HepG2 (cell line): Measurements from ENCODE around the gene ZDHHC14. TPM values are rescaled to one million over a fixed set of nuclear protein-coding genes. Genes with fewer than 3 reads are reported as not detected.

Experiments
- ATAC-seq: fragments of 200-7000 bp; cut with Tn5 transposase; 3 replicates; pipeline ENCODE4 v1.9.1; 2020; ENCODE audit warnings: mild to moderate bottlenecking, moderate library complexity
- BruUV-seq: library from RNA; stranded (reverse); fragments of 400-500 nt; replicated peaks from 2 replicates; lab custom pipeline; 2021; lab: Mats Ljungman, UMichigan
- CTCF ChIA-PET: fragments of 300-600 bp; formaldehyde crosslinking; extraction: SDS; loops from one replicate; lab custom pipeline; 2021; ENCODE audit warnings: low total read pairs, inconsistent platforms, low intra/inter-chr PET ratio; lab: Yijun Ruan, JAX
- POLR2A ChIA-PET: fragments of 350-600 bp; sonication (Branson Sonifier 250); formaldehyde crosslinking; loops from one replicate; lab custom pipeline; 2020; ENCODE audit warnings: antibody characterized with exemption, inconsistent platforms; lab: Yijun Ruan, JAX
- DNase-seq: peaks from one replicate; pipeline ENCODE4 v3.0.0-alpha.2; 2015; ENCODE audit warnings: low spot score
- FAIRE-seq: peaks from 3 replicates; lab custom pipeline; 2011; peaks lifted over from hg19 to GRCh38; lab: Jason Lieb, UNC
- H2AFZ ChIP-seq: one replicate; pipeline ENCODE4 v1.6.1; 2011; ENCODE audit warnings: low read length, inconsistent platforms
- H3K27ac ChIP-seq: fragments of 300-600 bp; 3 replicates; pipeline ENCODE4 v1.8.0; 2011; ENCODE audit warnings: mixed run types, mild to moderate bottlenecking, mixed read lengths, low read length, inconsistent platforms; ENCODE audit not compliant: insufficient read depth; ENCODE audit errors: extremely low read length
- H3K27me3 ChIP-seq, 2 experiments: fragments of 200-600 bp in 1 of 2; 2 replicates in 1 of 2; 3 replicates in 1 of 2; pipeline versions ENCODE4 v1.6.0 to v1.8.0; 2011; ENCODE audit warnings: low read length in 2 of 2, mild to moderate bottlenecking in 2 of 2, moderate library complexity in 2 of 2, inconsistent platforms in 1 of 2; ENCODE audit not compliant: insufficient read depth in 2 of 2, control insufficient read depth in 1 of 2
- H3K36me3 ChIP-seq, 2 experiments: fragments of 200-600 bp in 1 of 2; replicated peaks in 1 of 2; 2 replicates in 1 of 2; 3 replicates in 1 of 2; pipeline versions ENCODE4 v1.5.1 to v1.8.0; 2011; ENCODE audit warnings: low read length in 2 of 2, inconsistent platforms in 1 of 2; ENCODE audit not compliant: insufficient read depth in 2 of 2, control insufficient read depth in 1 of 2
- H3K4me1 ChIP-seq: 2 replicates; pipeline ENCODE4 v1.5.1; 2012; ENCODE audit warnings: low read length, inconsistent platforms; ENCODE audit not compliant: insufficient read depth
- H3K4me2 ChIP-seq: 2 replicates; pipeline ENCODE4 v1.6.0; 2011; ENCODE audit warnings: low read depth, low read length, inconsistent platforms
- H3K4me3 ChIP-seq, 3 experiments: fragments of 200-600 bp in 1 of 3; sonication (generic), shearing (Covaris generic) in 1 of 3; replicated peaks in 1 of 3; 2 replicates each; pipeline ENCODE4 v1.5.1; 2011 to 2016; ENCODE audit warnings: low read length in 3 of 3, inconsistent platforms in 2 of 3, low read depth in 2 of 3, mild to moderate bottlenecking in 2 of 3, control low read depth in 1 of 3, mixed read lengths in 1 of 3; ENCODE audit not compliant: insufficient read depth in 1 of 3
- H3K79me2 ChIP-seq: one replicate; pipeline ENCODE4 v1.6.1; 2011; ENCODE audit warnings: low read length, inconsistent platforms; ENCODE audit not compliant: insufficient read depth
- H3K9ac ChIP-seq: 2 replicates; pipeline ENCODE4 v1.6.0; 2011; ENCODE audit warnings: mild to moderate bottlenecking, low read depth, low read length, inconsistent platforms; ENCODE audit not compliant: insufficient read depth
- H3K9me3 ChIP-seq: 2 replicates; pipeline ENCODE4 v1.5.1; 2012; ENCODE audit warnings: mild to moderate bottlenecking, low read length
- H4K20me1 ChIP-seq: 2 replicates; pipeline ENCODE4 v1.6.0; 2011; ENCODE audit warnings: inconsistent platforms, mild to moderate bottlenecking, low read length, moderate library complexity; ENCODE audit not compliant: insufficient read depth
- AGO2 ChIP-seq: fragments of 200-400 bp; formaldehyde crosslinking; optimal IDR thresholded peaks from 2 replicates; pipeline ENCODE3; 2017; ENCODE audit warnings: mild to moderate bottlenecking, low read depth, low read length, moderate library complexity
- ARNTL ChIP-seq: sonication (generic); formaldehyde crosslinking; IDR thresholded peaks from 2 replicates; pipeline ENCODE4 v1.4.0; 2020; ENCODE audit warnings: mild to moderate bottlenecking, missing genetic modification reagents
- NBN ChIP-seq: fragments of 450-650 bp; conservative IDR thresholded peaks from 2 replicates; pipeline ENCODE4 v1.6.1; 2017
- TSC22D2 ChIP-seq: sonication (generic); formaldehyde crosslinking; IDR thresholded peaks from 2 replicates; pipeline ENCODE4 v1.5.1; 2020; ENCODE audit warnings: missing genetic modification reagents, mild to moderate bottlenecking, borderline replicate concordance
- YY1 ChIP-seq: IDR thresholded peaks from 2 replicates; pipeline ENCODE4 v1.6.1; 2011; ENCODE audit warnings: low read length, low read depth, moderate library complexity, mild to moderate bottlenecking; ENCODE audit not compliant: insufficient read depth, insufficient replicate concordance
- ZNF160 ChIP-seq: sonication (generic); formaldehyde crosslinking; IDR thresholded peaks from 2 replicates; pipeline ENCODE4 v1.8.0; 2022; ENCODE audit warnings: mild to moderate bottlenecking, inconsistent platforms, missing genetic modification reagents
- ZNF260 ChIP-seq: sonication (generic); formaldehyde crosslinking; IDR thresholded peaks from 2 replicates; pipeline ENCODE4 v1.4.0; 2020; ENCODE audit warnings: missing genetic modification reagents, low read depth, mild to moderate bottlenecking, borderline replicate concordance
- ZNF430 ChIP-seq: sonication (generic); formaldehyde crosslinking; IDR thresholded peaks from 2 replicates; pipeline ENCODE4 v1.9.0; 2021; ENCODE audit warnings: mild to moderate bottlenecking, missing genetic modification reagents
- ZNF446 ChIP-seq: sonication (generic); formaldehyde crosslinking; IDR thresholded peaks from 2 replicates; pipeline ENCODE4 v1.5.0; 2020; ENCODE audit warnings: mild to moderate bottlenecking, missing genetic modification reagents
- ZNF709 ChIP-seq: sonication (generic); formaldehyde crosslinking; IDR thresholded peaks from 2 replicates; pipeline ENCODE4 v1.5.0; 2020; ENCODE audit warnings: mild to moderate bottlenecking, missing genetic modification reagents
- ZNF747 ChIP-seq: sonication (generic); formaldehyde crosslinking; IDR thresholded peaks from 2 replicates; pipeline ENCODE4 v1.8.1; 2023; ENCODE audit warnings: missing genetic modification reagents, mild to moderate bottlenecking, borderline replicate concordance
- WGBS: methylation state at CpG from one replicate; pipeline ENCODE4 v1.1.6; 2017; ENCODE audit warnings: low lambda C conversion rate; 5-methylcytosine and 5-hydroxymethylcytosine counted together
- in situ Hi-C: cut with HindIII; loops from 2 replicates; pipeline ENCODE4 v1.10.0; 2017; ENCODE audit warnings: low pct_unique_long_range_greater_than_20kb; ENCODE audit not compliant: extremely low pct_ligation_motif_present
- intact Hi-C: fragments of 100-400 bp; cut with micrococcal nuclease; formaldehyde crosslinking; loops from one replicate; pipeline ENCODE4 v1.10.0; 2022; ENCODE audit not compliant: unreplicated experiment
- polyA plus RNA-seq, 8 experiments: library from polyadenylated mRNA; depleted of rRNA in 3 of 8; stranded (reverse) in 7 of 8; unstranded in 1 of 8; fragments of >200 nt; fragmentation: Illumina TruSeq in 4 of 8; extraction: Trizol in 4 of 8; gene quantifications; 2 replicates each; pipeline versions ENCODE4 v1.2.1 to v1.2.3, GENCODE V29; 2011 to 2016; ENCODE audit warnings: low read depth in 4 of 8, missing spikeins in 1 of 8, mixed read lengths in 1 of 8; ENCODE audit not compliant: insufficient read depth in 1 of 8
- total RNA-seq, 5 experiments: library from RNA; depleted of rRNA; stranded (reverse); fragments of >200 nt; fragmentation: Illumina TruSeq; extraction: Trizol; gene quantifications; 2 replicates each; pipeline ENCODE4 v1.2.3, GENCODE V29; 2016; ENCODE audit warnings: low read depth in 1 of 5
- TF ChIP-seq, protein P1 (sequence below): sonication (generic); formaldehyde crosslinking; IDR thresholded peaks from 2 replicates; pipeline ENCODE4 v1.4.0; 2020; ENCODE audit warnings: missing genetic modification reagents
- TF ChIP-seq, protein P2 (sequence below): sonication (generic); formaldehyde crosslinking; IDR thresholded peaks from 2 replicates; pipeline ENCODE4 v1.9.0; 2021; ENCODE audit warnings: missing genetic modification reagents, mild to moderate bottlenecking, borderline replicate concordance

The ZDHHC14 gene
- total and polyA plus RNA-seq, 2 of the 13 experiments (the other 11 are each of a cell fraction or from before 2014, with no cell fraction given) = 3.7 to 9.5 TPM

DNA sequence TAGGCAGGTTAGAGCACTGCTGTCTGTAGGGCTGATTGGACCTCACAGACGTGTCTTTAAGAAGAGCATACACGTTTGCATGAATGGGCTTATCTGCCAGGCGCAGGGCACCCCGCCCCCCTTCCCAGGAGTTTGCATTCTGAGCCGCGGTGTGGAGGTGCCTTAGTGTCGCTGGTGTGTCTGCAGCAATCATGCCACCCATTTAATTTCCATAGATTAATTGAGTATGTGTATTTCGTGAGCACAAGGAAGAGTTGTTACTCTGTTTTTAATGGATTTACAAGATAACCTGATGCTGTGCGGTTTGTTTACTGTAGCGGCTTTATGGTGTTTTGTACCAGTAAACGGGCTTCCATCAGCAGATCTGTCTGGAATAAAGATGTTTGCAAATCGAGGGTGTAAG is 107.7 kb downstream of the ZDHHC14 start:
- no peak for DNase-seq
- Histone ChIP-seq H3K4me2 (no peak overlapping the region), H3K4me1 (no peaks in the 10 kb centered on the region), H3K9ac (no peak overlapping the region), H3K9me3 (no peaks in the 10 kb centered on the region), H3K79me2 (no peaks in the 10 kb centered on the region), H4K20me1 (no peaks in the 10 kb centered on the region), H3K4me3 (no peak overlapping the region), H2AFZ (no peak overlapping the region), H3K27me3 (no peaks in the 10 kb centered on the region), H3K36me3 (no peaks in the 10 kb centered on the region), H3K27ac (no peak overlapping the region)
- no peak for TF ChIP-seq YY1
- no peak for TF ChIP-seq NBN
- no peak for TF ChIP-seq ZNF747
- TF ChIP-seq, protein P1, sequence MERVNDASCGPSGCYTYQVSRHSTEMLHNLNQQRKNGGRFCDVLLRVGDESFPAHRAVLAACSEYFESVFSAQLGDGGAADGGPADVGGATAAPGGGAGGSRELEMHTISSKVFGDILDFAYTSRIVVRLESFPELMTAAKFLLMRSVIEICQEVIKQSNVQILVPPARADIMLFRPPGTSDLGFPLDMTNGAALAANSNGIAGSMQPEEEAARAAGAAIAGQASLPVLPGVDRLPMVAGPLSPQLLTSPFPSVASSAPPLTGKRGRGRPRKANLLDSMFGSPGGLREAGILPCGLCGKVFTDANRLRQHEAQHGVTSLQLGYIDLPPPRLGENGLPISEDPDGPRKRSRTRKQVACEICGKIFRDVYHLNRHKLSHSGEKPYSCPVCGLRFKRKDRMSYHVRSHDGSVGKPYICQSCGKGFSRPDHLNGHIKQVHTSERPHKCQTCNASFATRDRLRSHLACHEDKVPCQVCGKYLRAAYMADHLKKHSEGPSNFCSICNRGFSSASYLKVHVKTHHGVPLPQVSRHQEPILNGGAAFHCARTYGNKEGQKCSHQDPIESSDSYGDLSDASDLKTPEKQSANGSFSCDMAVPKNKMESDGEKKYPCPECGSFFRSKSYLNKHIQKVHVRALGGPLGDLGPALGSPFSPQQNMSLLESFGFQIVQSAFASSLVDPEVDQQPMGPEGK (CRISPR knock-in tag) = no peak
- TF ChIP-seq ARNTL (CRISPR knock-in tag) = no peak
- TF ChIP-seq ZNF260 (CRISPR knock-in tag) = no peak
- ChIA-PET CTCF (no interaction called here), POLR2A (no interaction called here)
- BruUV-seq = no TSS peak
- in situ Hi-C loops (no loop called here), intact Hi-C loops (no loop called here)
- peak; percentile 21 for FAIRE-seq
- ATAC-seq = no peak
- WGBS = 78% methylated on average over 12 of the region's 12 CpGs

DNA sequence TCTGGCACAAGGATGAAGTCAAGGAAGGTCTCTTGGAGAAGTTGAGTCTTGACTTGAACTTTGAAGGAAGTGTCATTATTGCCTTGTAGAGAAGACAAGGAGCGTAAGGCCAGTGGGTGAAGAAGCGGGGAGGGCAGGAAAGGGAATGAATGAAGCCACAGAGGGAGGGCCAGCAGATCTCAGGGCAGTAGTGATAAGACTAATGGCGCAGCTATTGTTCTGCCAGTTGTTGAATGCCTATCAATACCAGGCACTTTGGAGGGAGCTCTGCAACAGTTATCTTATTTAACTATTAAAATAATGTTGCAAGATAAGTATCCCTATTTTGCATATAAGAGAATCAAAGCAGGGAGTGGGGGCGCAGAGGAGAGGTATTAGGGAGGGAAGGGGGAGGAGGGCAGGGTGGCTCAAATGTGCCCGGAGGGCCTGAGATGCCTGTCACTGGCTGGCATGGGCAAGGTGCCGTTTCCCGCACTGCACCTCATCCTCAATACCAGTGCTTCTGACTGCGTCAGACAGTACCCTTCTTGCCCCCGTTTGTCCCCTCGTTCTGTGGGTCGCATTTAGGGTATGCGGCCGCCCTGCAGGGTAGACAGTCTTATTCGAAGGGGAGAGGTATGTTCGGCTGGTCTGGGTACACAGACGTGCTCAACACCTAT is 109.8 kb downstream of the ZDHHC14 start:
- in situ Hi-C loops = no loop called here
- Histone ChIP-seq H4K20me1 (no peaks in the 10 kb centered on the region), H3K9me3 (no peaks in the 10 kb centered on the region), H3K79me2 (no peaks in the 10 kb centered on the region), H3K4me1 (0 out of 2 replicates have a peak, but pooled peaks cover 4% of the 10 kb centered on the region), H3K4me2 (no peak overlapping the region), H3K27me3 (no peaks in the 10 kb centered on the region), H3K4me3 (no peak overlapping the region), H3K36me3 (no peaks in the 10 kb centered on the region), H2AFZ (no peak overlapping the region), H3K27ac (no peak overlapping the region), H3K9ac (no peak overlapping the region)
- DNase-seq = no peak
- intact Hi-C loops = no loop called here
- POLR2A ChIA-PET = interaction anchor here (0.7 kb wide), 1 partner anchor 25 kb away, joined by 3 read pairs; no protein-coding TSS in a partner anchor
- no peak for ATAC-seq
- BruUV-seq = no TSS peak
- CTCF ChIA-PET = no interaction called here
- WGBS = 96% methylated on average over 16 of the region's 16 CpGs
- FAIRE-seq = no peak
- TF ChIP-seq ZNF430 (no peak), AGO2 (no peak), TSC22D2 (no peak), ZNF160 (CRISPR knock-in tag) (no peak), ZNF709 (CRISPR knock-in tag) (no peak), ZNF446 (CRISPR knock-in tag) (no peak)
- TF ChIP-seq, protein P2, sequence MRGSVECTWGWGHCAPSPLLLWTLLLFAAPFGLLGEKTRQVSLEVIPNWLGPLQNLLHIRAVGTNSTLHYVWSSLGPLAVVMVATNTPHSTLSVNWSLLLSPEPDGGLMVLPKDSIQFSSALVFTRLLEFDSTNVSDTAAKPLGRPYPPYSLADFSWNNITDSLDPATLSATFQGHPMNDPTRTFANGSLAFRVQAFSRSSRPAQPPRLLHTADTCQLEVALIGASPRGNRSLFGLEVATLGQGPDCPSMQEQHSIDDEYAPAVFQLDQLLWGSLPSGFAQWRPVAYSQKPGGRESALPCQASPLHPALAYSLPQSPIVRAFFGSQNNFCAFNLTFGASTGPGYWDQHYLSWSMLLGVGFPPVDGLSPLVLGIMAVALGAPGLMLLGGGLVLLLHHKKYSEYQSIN (CRISPR knock-in tag) = no peak
